GM21786 (cell line): ENCODE data around the gene TMEM106B.

Experiments used
- ATAC-seq: cut with Tn5 transposase; IDR thresholded peaks from one replicate; pipeline ENCODE4 v1.9.1; 2021; ENCODE audit not compliant: unreplicated experiment

TMEM106B gene

GRCh38 chr7:12226756-12227155 lies 15.7 kb downstream of the TMEM106B start:
- ATAC-seq, result no peak

GRCh38 chr7:12228024-12228423 lies 16.9 kb downstream of the TMEM106B start:
- no peak for ATAC-seq

GRCh38 chr7:12229046-12229445 lies 18.0 kb downstream of the TMEM106B start:
- ATAC-seq, result no peak

GRCh38 chr7:12231097-12231496 lies 20.0 kb downstream of the TMEM106B start:
- ATAC-seq, result no peak

GRCh38 chr7:12233175-12233574 lies 22.1 kb downstream of the TMEM106B start:
- ATAC-seq, result peak; percentile 67

GRCh38 chr7:12234334-12234865 lies 23.3 kb downstream of the TMEM106B start:
- ATAC-seq, result no peak

- ATAC-seq, result no peak
Observed at GRCh38 chr7:12235970-12236369, 24.9 kb downstream of the TMEM106B start.

- no peak for ATAC-seq
Observed at GRCh38 chr7:12237007-12237406, 25.9 kb downstream of the TMEM106B start.

- no peak for ATAC-seq
Observed at GRCh38 chr7:12239806-12240205, 28.7 kb downstream of the TMEM106B start.

- ATAC-seq, result peak; percentile 56
Observed at GRCh38 chr7:12244129-12244528, 33.0 kb downstream of the TMEM106B start.

GRCh38 chr7:12244694-12245093 lies 33.6 kb downstream of the TMEM106B start:
- no peak for ATAC-seq

- ATAC-seq, result no peak
Observed at GRCh38 chr7:12249706-12250105, 38.6 kb downstream of the TMEM106B start.

- no peak for ATAC-seq
Observed at GRCh38 chr7:12250232-12250631, 39.1 kb downstream of the TMEM106B start.

- no peak for ATAC-seq
Observed at GRCh38 chr7:12256090-12256489, 45.0 kb downstream of the TMEM106B start.

- ATAC-seq, result peak; percentile 100
Observed at GRCh38 chr7:12257582-12257981, 46.5 kb downstream of the TMEM106B start.

GRCh38 chr7:12258074-12258473 lies 47.0 kb downstream of the TMEM106B start:
- ATAC-seq, result no peak

GRCh38 chr7:12267542-12267941 lies 56.4 kb downstream of the TMEM106B start:
- ATAC-seq, result no peak

GRCh38 chr7:12269100-12269895 lies 58.2 kb downstream of the TMEM106B start:
- ATAC-seq, result no peak

GRCh38 chr7:12281038-12281437 lies 69.9 kb downstream of the TMEM106B start:
- no peak for ATAC-seq

GRCh38 chr7:12287901-12288300 lies 76.8 kb downstream of the TMEM106B start:
- ATAC-seq, result no peak

- no peak for ATAC-seq
Observed at GRCh38 chr7:12289996-12290395, 78.9 kb downstream of the TMEM106B start.

- no peak for ATAC-seq
Observed at GRCh38 chr7:12290761-12291160, 79.7 kb downstream of the TMEM106B start.

- no peak for ATAC-seq
Observed at GRCh38 chr7:12291870-12292269, 80.8 kb downstream of the TMEM106B start.
